Trophoblast cell (in vitro differentiated cells and primary cell): ENCODE results near the gene HOMER1.
"Not testable (repeated sequence)": the region's sequence is repeated elsewhere in the genome, so short reads cannot be mapped to it uniquely, and the experiment has no call there.

Source experiments
- DNase-seq, 2 donors: peaks; one replicate each; pipeline ENCODE4 v3.0.0-alpha.2; 2016
- H2AFZ ChIP-seq: 2 replicates; pipeline ENCODE4 v1.6.1; 2013; ENCODE audit warnings: low read length, moderate library complexity, mild to moderate bottlenecking; ENCODE audit not compliant: insufficient read depth, poor library complexity
- H2AK5ac ChIP-seq: 2 replicates; pipeline ENCODE4 v1.6.1; 2013; ENCODE audit warnings: mild to moderate bottlenecking, low read length
- H2BK120ac ChIP-seq: 2 replicates; pipeline ENCODE4 v1.6.1; 2013; ENCODE audit warnings: low read length, mild to moderate bottlenecking, moderate library complexity; ENCODE audit not compliant: insufficient read depth, poor library complexity
- H2BK12ac ChIP-seq: 2 replicates; pipeline ENCODE4 v1.6.1; 2013; ENCODE audit warnings: mild to moderate bottlenecking, low read length, moderate library complexity
- H2BK5ac ChIP-seq: 2 replicates; pipeline ENCODE4 v1.6.1; 2013; ENCODE audit warnings: low read length, low read depth, moderate library complexity, mild to moderate bottlenecking; ENCODE audit not compliant: poor library complexity
- H3K14ac ChIP-seq: 2 replicates; pipeline ENCODE4 v1.6.1; 2013; ENCODE audit warnings: mild to moderate bottlenecking, low read length
- H3K18ac ChIP-seq: 2 replicates; pipeline ENCODE4 v1.6.1; 2013; ENCODE audit warnings: mild to moderate bottlenecking, low read length
- H3K23ac ChIP-seq: 2 replicates; pipeline ENCODE4 v1.6.1; 2013; ENCODE audit warnings: low read length
- H3K27ac ChIP-seq: 2 replicates; pipeline ENCODE4 v1.5.1; 2013; ENCODE audit warnings: low read depth, mild to moderate bottlenecking, inconsistent platforms, low read length, moderate library complexity
- H3K27me3 ChIP-seq: 2 replicates; pipeline ENCODE4 v1.6.1; 2013; ENCODE audit warnings: inconsistent platforms, mild to moderate bottlenecking, low read length, moderate library complexity; ENCODE audit not compliant: insufficient read depth
- H3K36me3 ChIP-seq, 2 experiments: 1 replicate in 1 of 2; 2 replicates in 1 of 2; pipeline ENCODE4 v1.6.1; 2013; ENCODE audit warnings: low read length in 2 of 2, mild to moderate bottlenecking in 2 of 2, moderate library complexity in 1 of 2; ENCODE audit not compliant: insufficient read depth in 2 of 2, control insufficient read depth in 1 of 2
- H3K4ac ChIP-seq: 2 replicates; pipeline ENCODE4 v1.6.1; 2013; ENCODE audit warnings: low read depth, mild to moderate bottlenecking, low read length, moderate library complexity
- H3K4me1 ChIP-seq, 2 experiments: 1 replicate in 1 of 2; 2 replicates in 1 of 2; pipeline ENCODE4 v1.6.1; 2013; ENCODE audit warnings: low read length in 2 of 2, mild to moderate bottlenecking in 2 of 2, moderate library complexity in 1 of 2; ENCODE audit not compliant: insufficient read depth in 2 of 2, control insufficient read depth in 1 of 2
- H3K4me2 ChIP-seq: 2 replicates; pipeline ENCODE4 v1.6.1; 2013; ENCODE audit warnings: inconsistent platforms, mild to moderate bottlenecking, low read length, moderate library complexity
- H3K4me3 ChIP-seq: 2 replicates; pipeline ENCODE4 v1.5.1; 2013; ENCODE audit warnings: mild to moderate bottlenecking, low read depth, low read length, inconsistent platforms
- H3K79me1 ChIP-seq: one replicate; pipeline ENCODE4 v1.6.1; 2013; ENCODE audit warnings: low read length
- H3K79me2 ChIP-seq: 2 replicates; pipeline ENCODE4 v1.6.1; 2013; ENCODE audit warnings: low read length, mild to moderate bottlenecking; ENCODE audit not compliant: control insufficient read depth, insufficient read depth, poor library complexity
- H3K9ac ChIP-seq: 2 replicates; pipeline ENCODE4 v1.6.1; 2013; ENCODE audit warnings: mild to moderate bottlenecking, low read length
- H3K9me3 ChIP-seq: 2 replicates; pipeline ENCODE4 v1.6.1; 2013; ENCODE audit warnings: low read depth, mild to moderate bottlenecking, control low read depth, inconsistent platforms, low read length; ENCODE audit not compliant: insufficient read depth
- H4K12ac ChIP-seq: 2 replicates; pipeline ENCODE4 v1.6.1; 2013; ENCODE audit warnings: low read depth, mild to moderate bottlenecking, low read length, moderate library complexity
- H4K8ac ChIP-seq: 2 replicates; pipeline ENCODE4 v1.6.1; 2013; ENCODE audit warnings: low read depth, mild to moderate bottlenecking, low read length, moderate library complexity
- H4K91ac ChIP-seq: one replicate; pipeline ENCODE4 v1.6.1; 2013; ENCODE audit warnings: low read depth, mild to moderate bottlenecking, low read length, moderate library complexity
- WGBS: extraction: QIAGEN DNeasy Blood & Tissue Kit; methylation state at CpG from one replicate; pipeline ENCODE4 v1.1.7; 2013; ENCODE audit warnings: missing lambda C conversion rate; ENCODE audit not compliant: insufficient read length, insufficient coverage; ENCODE audit errors: extremely low coverage; 5-methylcytosine and 5-hydroxymethylcytosine counted together

HOMER1 gene

DNA sequence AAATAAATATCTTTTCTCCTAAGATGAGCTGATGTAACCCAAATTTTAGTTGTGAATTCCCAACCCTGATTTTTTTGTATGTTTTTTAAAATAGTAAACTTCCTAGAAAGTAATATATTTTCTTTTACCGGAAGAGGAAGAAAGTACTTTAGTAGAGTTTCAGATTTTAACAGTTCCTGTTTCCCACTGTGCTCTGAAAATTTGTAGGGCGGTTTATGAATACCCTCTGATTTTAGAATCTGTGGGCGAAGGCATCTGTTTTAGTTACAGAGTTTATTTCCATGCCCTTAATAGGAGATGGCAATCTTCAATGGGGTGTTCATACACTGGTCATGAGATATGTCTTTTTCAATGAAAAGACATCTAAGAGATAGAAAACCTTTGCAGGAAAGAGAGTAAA is 3.7 kb upstream of the HOMER1 start:
- Histone ChIP-seq H3K4me2 (no peak overlapping the region), H3K4ac (no peak overlapping the region), H3K4me3 (no peak overlapping the region), H2BK5ac (no peak overlapping the region), H3K36me3 (no peaks in the 10 kb centered on the region), H3K23ac (no peak overlapping the region), H3K9ac (no peak overlapping the region), H2BK12ac (no peak overlapping the region), H3K14ac (no peak overlapping the region), H2BK120ac (no peak overlapping the region), H3K27me3 (no peaks in the 10 kb centered on the region), H2AK5ac (no peak overlapping the region), H4K91ac (no peak overlapping the region), H3K4me1 (peaks cover 7 to 9% of the 10 kb centered on the region in 2 experiments), H4K12ac (no peak overlapping the region), H3K18ac (no peak overlapping the region), H3K79me1 (peaks cover 16% of the 10 kb centered on the region), H3K27ac (no peak overlapping the region), H2AFZ (no peak overlapping the region), H4K8ac (no peak overlapping the region), H3K9me3 (peaks cover 2% of the 10 kb centered on the region), H3K79me2 (peaks cover 12% of the 10 kb centered on the region)
- no peak for DNase-seq
- no CpG with 5 or more reads among the region's 3 CpGs for WGBS

DNA sequence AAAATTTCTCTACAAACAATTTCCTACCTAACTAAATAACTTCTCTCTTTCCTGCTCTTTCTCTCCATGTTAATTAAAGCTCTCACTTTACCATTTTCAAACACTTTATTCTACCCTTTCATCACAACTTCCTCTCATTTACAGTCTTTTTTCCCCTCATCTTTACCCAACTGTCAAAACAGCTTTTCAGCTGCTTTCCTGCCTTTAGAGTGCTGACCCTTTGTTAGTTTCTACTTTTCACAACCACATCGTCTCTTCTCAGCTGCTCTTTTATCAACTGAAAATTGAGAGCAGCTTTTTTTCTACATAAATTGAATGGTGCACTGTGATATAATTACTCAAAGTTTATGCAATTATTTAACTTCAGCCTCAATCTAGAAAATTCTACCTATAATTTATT is 3.1 kb upstream of the HOMER1 start:
- Histone ChIP-seq H3K9me3 (peaks cover 2% of the 10 kb centered on the region), H4K8ac (no peak overlapping the region), H2BK120ac (no peak overlapping the region), H2AFZ (no peak overlapping the region), H4K91ac (no peak overlapping the region), H3K4me1 (peaks cover 5 to 9% of the 10 kb centered on the region in 2 experiments), H3K4me2 (no peak overlapping the region), H3K9ac (no peak overlapping the region), H3K4me3 (no peak overlapping the region), H3K79me2 (peaks cover 12% of the 10 kb centered on the region), H2BK12ac (no peak overlapping the region), H3K36me3 (no peaks in the 10 kb centered on the region), H3K4ac (no peak overlapping the region), H3K23ac (no peak overlapping the region), H3K79me1 (peaks cover 16% of the 10 kb centered on the region), H3K27ac (no peak overlapping the region), H2AK5ac (no peak overlapping the region), H3K14ac (no peak overlapping the region), H3K18ac (no peak overlapping the region), H4K12ac (no peak overlapping the region), H2BK5ac (no peak overlapping the region), H3K27me3 (no peaks in the 10 kb centered on the region)
- no peak for DNase-seq
- no CpG with 5 or more reads among the region's 1 CpG for WGBS

- not testable (repeated sequence) for H3K4me1 ChIP-seq, DNase-seq
Measured at GRCh38 chr5:79516331-79516730, 2.4 kb upstream of the HOMER1 start.

DNA sequence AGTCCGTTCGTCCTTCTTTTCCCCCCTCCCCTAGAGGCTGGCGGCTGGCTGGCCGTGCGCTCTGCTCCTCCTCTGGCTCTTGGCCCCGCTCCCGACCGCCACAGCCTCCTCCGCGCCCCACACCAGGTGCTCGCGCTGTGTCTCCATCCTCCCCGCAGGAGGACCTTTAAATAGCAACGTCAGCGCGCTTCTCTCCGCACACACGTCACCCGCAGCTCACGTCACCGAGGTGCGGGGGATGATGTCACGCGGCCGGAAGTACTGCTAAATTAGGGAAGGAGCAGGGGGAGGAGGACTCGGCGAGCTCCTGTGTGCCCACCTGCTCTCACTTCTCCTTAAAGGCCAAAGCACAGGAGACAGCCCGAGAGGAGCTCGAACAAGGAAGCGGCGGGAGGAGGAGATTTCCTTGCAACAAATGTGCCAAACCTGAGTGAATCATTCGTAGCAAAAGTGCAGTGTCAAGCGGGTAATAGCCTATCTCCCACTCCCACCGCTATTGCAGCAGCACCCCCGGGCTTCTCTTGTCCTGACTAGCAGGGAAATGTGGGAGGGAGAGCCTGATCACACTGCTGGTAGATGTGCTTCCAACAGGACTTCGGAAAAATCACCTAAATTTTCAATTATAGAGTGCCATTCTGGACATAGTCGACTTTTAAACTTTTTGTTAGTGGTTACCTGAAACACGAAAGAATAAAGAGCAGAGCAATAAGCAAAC is 614 bp upstream of the HOMER1 start:
- peak overlapping the region; percentile 88 for H3K4me3 ChIP-seq
- H2BK5ac ChIP-seq: peak overlapping the region; percentile 95
- H3K4me1 ChIP-seq: peaks cover 6 to 7% of the 10 kb centered on the region in 2 experiments
- no peaks in the 10 kb centered on the region for H3K27me3 ChIP-seq
- H2BK120ac ChIP-seq: peak overlapping the region; percentile 92
- H3K4me2 ChIP-seq: peak overlapping the region; percentile 92
- no peaks in the 10 kb centered on the region for H3K9me3 ChIP-seq
- peak overlapping the region; percentile 82 for H2AFZ ChIP-seq
- H3K27ac ChIP-seq: peak overlapping the region; percentile 99
- H3K79me1 ChIP-seq: peaks cover 15% of the 10 kb centered on the region
- H4K91ac ChIP-seq: peak overlapping the region; percentile 98
- H3K18ac ChIP-seq: peak overlapping the region; percentile 95
- H4K12ac ChIP-seq: peak overlapping the region; percentile 99
- H3K14ac ChIP-seq: peak overlapping the region; percentile 97
- H3K4ac ChIP-seq: peak overlapping the region; percentile 50
- no CpG with 5 or more reads among the region's 38 CpGs for WGBS
- H3K79me2 ChIP-seq: peaks cover 14% of the 10 kb centered on the region
- H3K23ac ChIP-seq: no peak overlapping the region
- H3K9ac ChIP-seq: peak overlapping the region; percentile 80
- no peak overlapping the region for H2AK5ac ChIP-seq
- H2BK12ac ChIP-seq: no peak overlapping the region
- peak; percentile 94 to 97 for DNase-seq
- peak overlapping the region; percentile 98 for H4K8ac ChIP-seq
- no peaks in the 10 kb centered on the region for H3K36me3 ChIP-seq

More at GRCh38 chr5:79516331-79516730, 2.4 kb upstream of the HOMER1 start:
- H3K27me3 ChIP-seq, H3K18ac ChIP-seq, H3K4me2 ChIP-seq, H3K4me3 ChIP-seq, H3K36me3 ChIP-seq, H3K23ac ChIP-seq, H3K9me3 ChIP-seq, H3K9ac ChIP-seq, H3K4ac ChIP-seq, H3K27ac ChIP-seq, H2AFZ ChIP-seq, H2BK5ac ChIP-seq, H4K12ac ChIP-seq, H2AK5ac ChIP-seq: not testable (repeated sequence)
- H2BK120ac ChIP-seq: peak overlapping the region; percentile 43
- H2BK12ac ChIP-seq: peak overlapping the region; percentile 43
- peaks cover 16% of the 10 kb centered on the region for H3K79me1 ChIP-seq
- peak overlapping the region; percentile 52 for H4K8ac ChIP-seq
- H3K79me2 ChIP-seq: peaks cover 12% of the 10 kb centered on the region
- H4K91ac ChIP-seq: peak overlapping the region; percentile 57
- no CpG with 5 or more reads among the region's 14 CpGs for WGBS
- H3K14ac ChIP-seq: peak overlapping the region; percentile 63
